ENCODE results near the gene SPTLC3.

Gene SPTLC3

DNA sequence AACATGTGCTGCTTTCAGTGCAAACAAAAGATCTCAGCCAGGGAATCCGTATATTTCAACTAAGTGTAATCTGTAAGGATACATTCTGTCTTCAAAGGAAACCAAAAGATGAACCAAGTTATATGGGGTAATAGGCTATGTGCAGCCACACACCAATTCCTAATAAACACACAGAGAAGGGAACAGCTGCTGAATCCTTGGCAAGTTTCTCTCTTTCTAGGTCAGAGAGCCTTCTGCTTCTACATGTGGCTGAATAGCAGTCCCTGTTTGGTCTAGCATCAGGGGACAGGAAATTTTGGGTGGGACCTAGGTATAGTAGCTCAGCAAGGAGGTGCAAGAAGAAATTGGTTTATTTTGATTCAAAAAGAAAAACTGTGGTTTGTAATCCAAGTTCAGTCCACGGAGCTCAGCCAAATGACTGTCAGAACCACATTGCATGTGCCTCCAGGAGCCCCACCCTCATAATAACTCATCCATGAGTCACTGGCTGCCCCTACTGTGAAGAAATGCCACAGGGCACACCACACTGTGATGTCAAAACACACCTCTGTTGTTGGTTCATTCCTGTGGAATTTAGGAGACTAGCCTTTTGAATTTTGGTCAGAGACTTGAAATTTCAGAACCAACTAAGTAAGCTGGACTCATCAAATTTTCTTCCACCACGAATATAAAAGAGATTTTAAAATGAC is 21.1 kb downstream of the SPTLC3 start:
- TF ChIP-seq, protein P1, sequence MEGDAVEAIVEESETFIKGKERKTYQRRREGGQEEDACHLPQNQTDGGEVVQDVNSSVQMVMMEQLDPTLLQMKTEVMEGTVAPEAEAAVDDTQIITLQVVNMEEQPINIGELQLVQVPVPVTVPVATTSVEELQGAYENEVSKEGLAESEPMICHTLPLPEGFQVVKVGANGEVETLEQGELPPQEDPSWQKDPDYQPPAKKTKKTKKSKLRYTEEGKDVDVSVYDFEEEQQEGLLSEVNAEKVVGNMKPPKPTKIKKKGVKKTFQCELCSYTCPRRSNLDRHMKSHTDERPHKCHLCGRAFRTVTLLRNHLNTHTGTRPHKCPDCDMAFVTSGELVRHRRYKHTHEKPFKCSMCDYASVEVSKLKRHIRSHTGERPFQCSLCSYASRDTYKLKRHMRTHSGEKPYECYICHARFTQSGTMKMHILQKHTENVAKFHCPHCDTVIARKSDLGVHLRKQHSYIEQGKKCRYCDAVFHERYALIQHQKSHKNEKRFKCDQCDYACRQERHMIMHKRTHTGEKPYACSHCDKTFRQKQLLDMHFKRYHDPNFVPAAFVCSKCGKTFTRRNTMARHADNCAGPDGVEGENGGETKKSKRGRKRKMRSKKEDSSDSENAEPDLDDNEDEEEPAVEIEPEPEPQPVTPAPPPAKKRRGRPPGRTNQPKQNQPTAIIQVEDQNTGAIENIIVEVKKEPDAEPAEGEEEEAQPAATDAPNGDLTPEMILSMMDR (IDR thresholded peaks at IDR 0.05) = no peak
- H3K27ac ChIP-seq = no peak overlapping the region
- no peak for DNase-seq (ENCODE audit: low spot score)

DNA sequence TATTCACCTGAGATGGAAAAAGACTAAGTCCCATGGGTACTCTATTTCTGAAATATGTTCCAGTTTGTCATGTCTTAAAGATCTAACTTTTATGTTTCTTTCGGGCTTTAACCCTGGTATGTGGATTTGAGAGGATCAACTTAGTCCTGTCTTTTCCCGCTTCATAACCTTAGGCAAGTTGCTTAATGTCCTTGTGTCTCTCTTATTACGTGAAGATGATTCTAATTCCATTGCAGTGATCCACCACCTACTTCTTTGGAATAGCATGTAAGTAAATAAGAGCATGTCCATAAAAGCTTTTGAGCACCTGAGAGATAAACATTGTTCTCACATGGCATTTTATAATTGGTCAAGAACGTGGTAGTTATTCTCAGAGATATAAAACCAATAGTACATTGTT is 23.0 kb downstream of the SPTLC3 start:
- TF ChIP-seq, protein P1 (IDR thresholded peaks at IDR 0.05) = no peak
- Histone ChIP-seq H3K27ac (no peak overlapping the region), H3K4me3 (no peak overlapping the region)
- DNase-seq (ENCODE audit: low spot score) = no peak

More for the DNA sequence above, 21.1 kb downstream of the SPTLC3 start:
- no peak overlapping the region for H3K4me3 ChIP-seq

DNA sequence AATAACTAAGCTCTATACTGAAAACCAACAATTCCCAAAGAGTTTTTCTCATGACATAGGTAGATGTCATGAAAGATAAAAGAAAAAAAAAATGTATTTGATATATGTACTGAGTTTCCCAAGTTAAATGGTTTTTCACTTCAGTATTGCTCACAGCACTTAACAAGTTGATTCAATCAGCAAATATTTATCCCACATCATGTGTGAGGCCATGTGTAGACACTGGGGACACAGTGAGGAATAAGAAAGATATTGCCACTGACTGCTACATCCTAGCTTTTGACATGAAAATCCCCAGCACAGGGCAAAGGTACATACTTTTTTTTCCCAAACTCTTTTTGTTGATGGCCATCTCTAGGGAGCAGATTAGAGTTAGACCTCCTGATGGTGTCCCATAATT is 25.3 kb downstream of the SPTLC3 start:
- Histone ChIP-seq H3K4me3 (no peak overlapping the region), H3K27ac (no peak overlapping the region)
- DNase-seq (ENCODE audit: low spot score) = no peak
- TF ChIP-seq, protein P1 (IDR thresholded peaks at IDR 0.05) = no peak

DNA sequence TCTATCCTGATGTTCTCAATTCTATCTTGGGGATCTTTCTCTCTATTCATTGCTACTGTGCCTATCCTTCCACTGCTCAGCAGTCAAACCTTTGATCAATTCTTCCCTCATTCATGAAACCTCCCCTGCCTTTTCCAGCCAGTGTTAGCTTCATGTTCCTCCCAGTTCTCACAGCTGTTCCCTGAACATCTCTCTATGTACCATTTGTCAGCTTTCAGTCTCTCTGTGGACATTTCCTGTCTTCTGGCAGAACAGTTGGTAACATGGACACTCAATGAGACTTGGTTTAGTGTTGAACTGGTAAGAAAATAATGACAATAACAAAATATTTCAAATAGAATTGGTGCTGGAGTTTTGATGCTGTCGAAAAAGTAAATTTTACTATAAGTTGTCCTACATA is 26.2 kb downstream of the SPTLC3 start:
- H3K27ac ChIP-seq = no peak overlapping the region
- H3K4me3 ChIP-seq = no peak overlapping the region
- TF ChIP-seq, protein P1 (IDR thresholded peaks at IDR 0.05) = no peak
- DNase-seq (ENCODE audit: low spot score) = no peak

DNA sequence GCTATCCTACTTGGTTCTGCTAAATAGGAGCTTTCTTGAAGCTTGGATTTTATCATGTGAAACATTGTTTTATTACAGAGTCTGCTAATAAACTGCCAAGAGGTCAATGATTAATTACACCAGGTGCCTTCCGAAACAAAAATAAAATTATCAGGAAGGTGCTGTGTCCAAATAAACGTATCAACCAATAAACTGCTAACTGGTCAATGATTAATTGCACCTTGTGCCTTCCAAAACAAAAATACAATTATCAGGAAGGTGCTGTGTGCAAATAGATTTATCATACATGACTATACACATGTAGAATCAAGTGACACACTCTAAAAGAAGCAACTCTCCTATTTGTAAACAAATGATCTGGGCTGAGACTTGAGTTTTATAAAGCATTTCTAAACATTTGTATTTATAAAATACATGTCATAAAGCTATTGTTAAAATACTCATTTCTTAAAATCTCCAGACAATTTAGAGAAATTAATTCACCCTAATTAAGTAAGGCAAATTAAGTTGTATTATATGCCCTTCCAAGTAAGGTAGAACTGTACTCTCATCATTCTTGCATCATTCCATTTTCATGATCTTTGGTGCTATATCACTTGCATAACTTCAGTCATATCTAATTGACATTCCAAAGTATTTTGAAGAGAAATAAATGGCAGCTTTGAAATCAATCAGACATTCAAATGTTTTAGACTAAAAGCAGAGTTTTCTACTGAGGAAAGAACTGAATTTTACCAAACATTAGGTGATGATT is 26.8 kb downstream of the SPTLC3 start:
- no peak overlapping the region for H3K4me3 ChIP-seq
- TF ChIP-seq, protein P1 (IDR thresholded peaks at IDR 0.05) = no peak
- DNase-seq (ENCODE audit: low spot score) = no peak
- no peak overlapping the region for H3K27ac ChIP-seq

DNA sequence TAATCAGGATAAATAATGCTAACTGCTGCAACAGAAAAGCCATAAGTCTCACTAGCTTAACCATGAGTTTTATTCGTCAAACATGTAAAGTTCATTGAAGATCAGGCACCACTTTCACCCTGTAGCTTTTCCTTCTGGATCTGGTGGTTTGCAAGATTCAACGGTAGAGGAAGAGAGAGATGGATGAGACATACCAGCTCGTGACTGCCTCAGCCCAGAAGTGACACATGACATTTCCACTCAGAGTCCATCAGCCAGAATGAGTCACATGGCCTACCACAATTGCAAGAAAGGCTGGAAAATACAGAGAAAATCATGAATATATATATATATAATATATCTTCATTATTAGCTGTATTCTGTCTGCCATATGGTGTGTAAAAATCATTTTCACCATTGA is 29.0 kb downstream of the SPTLC3 start:
- H3K27ac ChIP-seq = no peak overlapping the region
- no peak overlapping the region for H3K4me3 ChIP-seq
- TF ChIP-seq, protein P1 (IDR thresholded peaks at IDR 0.05) = no peak
- no peak for DNase-seq (ENCODE audit: low spot score)
